Activated CD8-positive, alpha-beta T cell treated with anti-CD3 and anti-CD28 coated beads for 36 hours (primary cell): ENCODE results near the gene TBC1D14. TPM values are rescaled to one million over a fixed set of nuclear protein-coding genes. Genes with fewer than 3 reads are reported as not detected.

Experiments used
- ATAC-seq: fragments of 200-7000 bp; cut with Tn5 transposase; one replicate; pipeline ENCODE4 v1.10.0; 2021; ENCODE audit warnings: mild to moderate bottlenecking, moderate library complexity
- CTCF ChIA-PET: fragments of 350-600 bp; sonication (Branson Sonifier 250); formaldehyde crosslinking; loops from one replicate; lab custom pipeline; 2021; ENCODE audit warnings: antibody characterized with exemption; lab: Charles Lee
- POLR2A ChIA-PET: fragments of 350-600 bp; sonication (Branson Sonifier 250); formaldehyde crosslinking; loops from one replicate; lab custom pipeline; 2021; ENCODE audit warnings: antibody characterized with exemption; lab: Charles Lee
- DNase-seq: peaks from one replicate; pipeline ENCODE4 v3.0.0-alpha.2; 2020
- H3K27ac Mint-ChIP-seq: one replicate; pipeline ENCODE4 v1.8.0; 2021; ENCODE audit warnings: mild to moderate bottlenecking, mixed read lengths
- H3K27me3 Mint-ChIP-seq: one replicate; pipeline ENCODE4 v1.8.0; 2021; ENCODE audit warnings: mixed read lengths
- H3K36me3 Mint-ChIP-seq: one replicate; pipeline ENCODE4 v1.8.0; 2021; ENCODE audit warnings: low read depth, mixed read lengths
- H3K4me1 Mint-ChIP-seq: one replicate; pipeline ENCODE4 v1.8.0; 2021; ENCODE audit warnings: low read depth, mixed read lengths
- H3K4me3 Mint-ChIP-seq: one replicate; pipeline ENCODE4 v1.8.0; 2021; ENCODE audit warnings: mild to moderate bottlenecking, moderate library complexity, mixed read lengths
- H3K9me3 Mint-ChIP-seq: one replicate; pipeline ENCODE4 v1.8.0; 2021; ENCODE audit warnings: mixed read lengths
- CTCF ChIP-seq: fragments of 200-600 bp; IDR thresholded peaks from one replicate; pipeline ENCODE4 v1.8.0; 2022; ENCODE audit warnings: antibody characterized with exemption, mild to moderate bottlenecking
- intact Hi-C: fragments of 100-400 bp; cut with micrococcal nuclease; formaldehyde crosslinking; loops from one replicate; pipeline ENCODE4 v1.10.0; 2022
- total RNA-seq, 2 experiments: library from RNA; stranded (reverse); gene quantifications; one replicate each; pipeline ENCODE4 v1.2.3, GENCODE V29; 2021

Gene TBC1D14
- total RNA-seq, 2 experiments from 2014 or later = 34.7 to 36.3 TPM

GRCh38 chr4:6992728-6993677, 83.4 kb downstream of the TBC1D14 start:
- H3K36me3 Mint-ChIP-seq = peaks cover 26% of the 10 kb centered on the region
- no peak for TF ChIP-seq CTCF
- no peak overlapping the region for H3K4me3 Mint-ChIP-seq
- no peaks in the 10 kb centered on the region for H3K9me3 Mint-ChIP-seq
- POLR2A ChIA-PET = interaction anchor here (0.9 to 1.2 kb wide), 2 partner anchors 52 to 419 kb away, joined by 3 read pairs; no protein-coding TSS in a partner anchor
- CTCF ChIA-PET = interaction anchor here (1.0 to 1.7 kb wide), 3 partner anchors 49 to 78 kb away, joined by 3 to 4 read pairs (median 3); a partner anchor contains a TSS
- no peak for ATAC-seq
- H3K4me1 Mint-ChIP-seq = peaks cover 40% of the 10 kb centered on the region
- intact Hi-C loops = no loop called here
- DNase-seq = no peak
- no peak overlapping the region for H3K27ac Mint-ChIP-seq
- H3K27me3 Mint-ChIP-seq = no peaks in the 10 kb centered on the region

- ATAC-seq = no peak
- Mint-ChIP-seq H3K27me3 (no peaks in the 10 kb centered on the region), H3K9me3 (no peaks in the 10 kb centered on the region), H3K36me3 (peaks cover 35% of the 10 kb centered on the region), H3K4me1 (peaks cover 16% of the 10 kb centered on the region), H3K27ac (no peak overlapping the region), H3K4me3 (no peak overlapping the region)
- no peak for DNase-seq
- ChIA-PET POLR2A (no interaction called here), CTCF (no interaction called here)
- intact Hi-C loops = no loop called here
- TF ChIP-seq CTCF = no peak
Measured at GRCh38 chr4:6996481-6996880, 86.9 kb downstream of the TBC1D14 start.

- H3K4me1 Mint-ChIP-seq = peaks cover 9% of the 10 kb centered on the region
- peak; percentile 82 for ATAC-seq
- intact Hi-C loops = no loop called here
- no peaks in the 10 kb centered on the region for H3K9me3 Mint-ChIP-seq
- peaks cover 49% of the 10 kb centered on the region for H3K36me3 Mint-ChIP-seq
- no peak for TF ChIP-seq CTCF
- POLR2A ChIA-PET = interaction anchor here (0.9 kb wide), 2 partner anchors 11 to 13 kb away, joined by 3 read pairs; no protein-coding TSS in a partner anchor
- peak overlapping the region; percentile 62 for H3K27ac Mint-ChIP-seq
- H3K4me3 Mint-ChIP-seq = no peak overlapping the region
- DNase-seq = peak; percentile 10
- CTCF ChIA-PET = interaction anchor here (1.5 kb wide), 1 partner anchor 71 kb away, joined by 3 read pairs; no protein-coding TSS in a partner anchor
- H3K27me3 Mint-ChIP-seq = no peaks in the 10 kb centered on the region
Measured at GRCh38 chr4:6999172-7000086, 89.8 kb downstream of the TBC1D14 start.

GRCh38 chr4:7000421-7001176, 91.0 kb downstream of the TBC1D14 start:
- Mint-ChIP-seq H3K4me1 (peaks cover 9% of the 10 kb centered on the region), H3K4me3 (no peak overlapping the region), H3K9me3 (no peaks in the 10 kb centered on the region), H3K27me3 (no peaks in the 10 kb centered on the region), H3K27ac (peak overlapping the region; percentile 13), H3K36me3 (peaks cover 43% of the 10 kb centered on the region)
- DNase-seq = no peak
- CTCF ChIA-PET = no interaction called here
- POLR2A ChIA-PET = interaction anchor here (0.9 kb wide), 1 partner anchor 12 kb away, joined by 3 read pairs; no protein-coding TSS in a partner anchor
- intact Hi-C loops = no loop called here
- TF ChIP-seq CTCF = no peak
- no peak for ATAC-seq
